Measurements from ENCODE around the gene SNX14.

DNA sequence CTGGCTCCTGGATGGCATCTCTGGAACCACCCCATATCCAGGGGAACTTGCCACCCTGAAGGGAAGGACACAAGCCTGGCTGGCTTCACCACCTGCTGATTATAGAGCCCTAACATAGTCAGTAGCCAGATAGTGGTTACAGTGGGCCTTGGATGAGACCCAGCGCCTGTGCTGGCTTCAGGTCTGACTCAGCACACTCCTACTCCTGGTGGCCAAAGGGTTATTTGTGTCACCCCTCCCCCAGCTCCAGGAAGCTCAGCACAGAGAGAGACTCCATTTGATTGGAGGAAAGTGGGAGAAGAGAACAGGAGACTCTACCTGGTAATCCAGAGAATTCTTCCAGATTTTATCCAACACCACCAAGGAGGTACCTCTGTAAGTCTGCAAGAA lies 12.8 kb downstream of the SNX14 start:
- TF ChIP-seq FOXM1 (IDR thresholded peaks at IDR 0.05; ENCODE audit: borderline replicate concordance, low read depth), result no peak
- TF ChIP-seq CREB1 (IDR thresholded peaks at IDR 0.05; ENCODE audit: low read depth), result no peak
- TF ChIP-seq, protein P1, sequence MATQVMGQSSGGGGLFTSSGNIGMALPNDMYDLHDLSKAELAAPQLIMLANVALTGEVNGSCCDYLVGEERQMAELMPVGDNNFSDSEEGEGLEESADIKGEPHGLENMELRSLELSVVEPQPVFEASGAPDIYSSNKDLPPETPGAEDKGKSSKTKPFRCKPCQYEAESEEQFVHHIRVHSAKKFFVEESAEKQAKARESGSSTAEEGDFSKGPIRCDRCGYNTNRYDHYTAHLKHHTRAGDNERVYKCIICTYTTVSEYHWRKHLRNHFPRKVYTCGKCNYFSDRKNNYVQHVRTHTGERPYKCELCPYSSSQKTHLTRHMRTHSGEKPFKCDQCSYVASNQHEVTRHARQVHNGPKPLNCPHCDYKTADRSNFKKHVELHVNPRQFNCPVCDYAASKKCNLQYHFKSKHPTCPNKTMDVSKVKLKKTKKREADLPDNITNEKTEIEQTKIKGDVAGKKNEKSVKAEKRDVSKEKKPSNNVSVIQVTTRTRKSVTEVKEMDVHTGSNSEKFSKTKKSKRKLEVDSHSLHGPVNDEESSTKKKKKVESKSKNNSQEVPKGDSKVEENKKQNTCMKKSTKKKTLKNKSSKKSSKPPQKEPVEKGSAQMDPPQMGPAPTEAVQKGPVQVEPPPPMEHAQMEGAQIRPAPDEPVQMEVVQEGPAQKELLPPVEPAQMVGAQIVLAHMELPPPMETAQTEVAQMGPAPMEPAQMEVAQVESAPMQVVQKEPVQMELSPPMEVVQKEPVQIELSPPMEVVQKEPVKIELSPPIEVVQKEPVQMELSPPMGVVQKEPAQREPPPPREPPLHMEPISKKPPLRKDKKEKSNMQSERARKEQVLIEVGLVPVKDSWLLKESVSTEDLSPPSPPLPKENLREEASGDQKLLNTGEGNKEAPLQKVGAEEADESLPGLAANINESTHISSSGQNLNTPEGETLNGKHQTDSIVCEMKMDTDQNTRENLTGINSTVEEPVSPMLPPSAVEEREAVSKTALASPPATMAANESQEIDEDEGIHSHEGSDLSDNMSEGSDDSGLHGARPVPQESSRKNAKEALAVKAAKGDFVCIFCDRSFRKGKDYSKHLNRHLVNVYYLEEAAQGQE (IDR thresholded peaks at IDR 0.05; ENCODE audit: low read depth), result no peak
- TF ChIP-seq ZBTB7A (IDR thresholded peaks at IDR 0.05; ENCODE audit: low read depth), result no peak
- no peak for TF ChIP-seq EGR1 (IDR thresholded peaks at IDR 0.05)
- no peak for TF ChIP-seq MAX (IDR thresholded peaks at IDR 0.05)
- TF ChIP-seq TAF1 (IDR thresholded peaks at IDR 0.05; ENCODE audit: low read depth), result no peak
- TF ChIP-seq TCF12 (IDR thresholded peaks at IDR 0.05; ENCODE audit: low read depth), result no peak
- TF ChIP-seq RAD21 (IDR thresholded peaks at IDR 0.05; ENCODE audit: low read depth), result no peak
- no peak for TF ChIP-seq EP300 (IDR thresholded peaks at IDR 0.05; ENCODE audit: borderline replicate concordance)
- no peak for TF ChIP-seq YY1 (IDR thresholded peaks at IDR 0.05; ENCODE audit: low read depth)

All from Ishikawa (cell line).